ENCODE data around the gene ALG8. TPM values are rescaled to one million over a fixed set of nuclear protein-coding genes. Genes with fewer than 3 reads are reported as not detected.
"Not testable (repeated sequence)": the region's sequence is repeated elsewhere in the genome, so short reads cannot be mapped to it uniquely, and the experiment has no call there.

ALG8 gene
- total RNA-seq, 2 donors from 2014 or later = 17.2 to 25.8 TPM

DNA sequence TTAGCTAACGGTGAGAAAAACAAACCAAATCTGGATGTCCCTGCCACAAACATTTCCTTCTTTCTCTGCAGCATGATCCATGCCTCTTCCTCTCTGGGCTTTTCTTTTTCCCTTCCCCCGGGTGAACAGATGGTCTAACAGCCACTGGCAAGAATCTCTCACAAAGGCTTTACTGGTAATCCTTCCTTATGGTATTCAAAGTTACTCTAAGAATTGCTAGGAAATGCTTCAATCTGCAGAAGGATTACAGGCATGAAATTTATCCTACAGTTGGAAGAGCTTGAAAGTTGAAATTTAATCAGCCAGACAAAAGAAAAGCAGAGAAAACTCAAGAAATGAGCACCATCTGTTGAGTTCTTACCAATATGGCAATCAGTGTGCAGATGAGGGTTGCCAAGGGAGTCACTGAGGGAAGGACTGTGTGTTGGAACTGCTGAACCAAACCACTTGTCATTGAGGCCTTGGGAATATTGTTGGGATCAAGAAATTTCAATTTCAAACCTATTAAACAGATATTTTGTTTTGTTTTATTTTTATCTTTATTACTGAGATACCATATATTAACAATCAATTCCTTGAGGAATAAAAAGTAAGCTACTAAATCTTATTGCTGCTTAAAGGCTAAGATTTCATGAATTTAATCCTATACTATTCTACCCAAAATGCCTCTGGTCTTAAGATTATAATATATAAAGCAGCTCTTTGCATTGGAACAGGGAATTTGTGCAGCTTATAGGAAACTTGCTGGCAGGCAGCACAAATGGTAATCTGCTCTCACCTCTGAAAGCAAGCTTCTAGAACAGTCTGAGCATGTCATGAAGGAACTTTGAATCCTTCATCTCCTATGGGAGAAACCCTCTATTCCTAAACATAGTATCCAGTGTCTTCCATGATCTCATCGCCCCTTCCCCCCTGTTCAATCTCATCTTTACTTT is 30.1 kb downstream of the ALG8 start:
- Mint-ChIP-seq H3K27ac (no peak overlapping the region), H3K4me1 (peaks cover 2% of the 10 kb centered on the region), H3K36me3 (ENCODE audit: low read depth) (peaks cover 2% of the 10 kb centered on the region), H3K4me3 (no peak overlapping the region), H3K27me3 (no peaks in the 10 kb centered on the region)
- no peak for DNase-seq
- no peaks in the 10 kb centered on the region for H3K9me3 ChIP-seq (ENCODE audit: control insufficient read depth, low read length, poor library complexity, severe bottlenecking)
- no peak for ATAC-seq

DNA sequence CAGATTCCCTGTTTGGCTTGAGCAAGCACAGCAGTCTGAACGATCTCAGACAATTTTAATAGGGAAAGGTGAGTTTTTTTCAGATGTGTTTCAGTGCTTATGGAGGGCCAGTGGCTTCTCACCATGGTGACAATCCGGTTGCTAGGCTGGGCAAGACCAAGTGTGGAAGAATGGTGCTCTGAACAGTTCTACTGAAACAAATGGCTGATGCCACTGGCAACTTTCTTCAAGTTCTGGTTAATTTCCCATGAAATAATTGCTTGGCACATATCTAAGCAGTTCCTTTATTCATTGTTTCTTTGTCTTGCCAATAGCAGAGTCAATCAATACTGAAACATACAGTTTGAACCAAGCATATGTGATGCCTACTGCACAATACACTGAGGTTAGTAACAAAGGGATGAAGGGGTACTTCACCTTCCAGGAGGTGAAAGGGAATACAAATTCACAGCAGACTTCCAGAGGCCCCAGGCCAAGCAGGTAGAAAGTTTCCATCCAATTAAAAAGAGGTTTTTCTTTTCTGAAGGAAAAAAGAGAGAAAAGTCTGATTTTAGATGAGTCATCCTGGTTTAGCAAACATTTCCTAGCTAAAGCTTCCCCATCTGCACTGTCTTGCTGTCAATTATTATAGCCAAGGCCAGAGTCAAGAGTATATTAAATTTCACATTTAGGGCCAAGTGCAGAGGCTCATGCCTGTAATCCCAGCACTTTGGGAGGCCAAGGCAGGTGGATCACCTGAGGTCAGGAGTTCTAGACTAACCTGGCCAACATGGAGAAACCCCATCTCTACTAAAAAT is 38.6 kb downstream of the ALG8 start:
- H3K27me3 Mint-ChIP-seq = no peaks in the 10 kb centered on the region
- no peak for DNase-seq
- H3K4me3 Mint-ChIP-seq = no peak overlapping the region
- ATAC-seq = no peak
- H3K36me3 Mint-ChIP-seq (ENCODE audit: low read depth) = peaks cover 12% of the 10 kb centered on the region
- peaks cover 3% of the 10 kb centered on the region for H3K4me1 Mint-ChIP-seq
- no peaks in the 10 kb centered on the region for H3K9me3 ChIP-seq (ENCODE audit: control insufficient read depth, low read length, poor library complexity, severe bottlenecking)
- H3K27ac Mint-ChIP-seq = no peak overlapping the region

GRCh38 chr11:78100261-78100660 is 39.2 kb downstream of the ALG8 start:
- peaks cover 12% of the 10 kb centered on the region for H3K36me3 Mint-ChIP-seq (ENCODE audit: low read depth)
- no peaks in the 10 kb centered on the region for H3K9me3 ChIP-seq (ENCODE audit: control insufficient read depth, low read length, poor library complexity, severe bottlenecking)
- no peak overlapping the region for H3K4me3 Mint-ChIP-seq
- H3K27me3 Mint-ChIP-seq = no peaks in the 10 kb centered on the region
- no peak for DNase-seq
- H3K4me1 Mint-ChIP-seq = peaks cover 3% of the 10 kb centered on the region
- H3K27ac Mint-ChIP-seq = no peak overlapping the region
- ATAC-seq = no peak

DNA sequence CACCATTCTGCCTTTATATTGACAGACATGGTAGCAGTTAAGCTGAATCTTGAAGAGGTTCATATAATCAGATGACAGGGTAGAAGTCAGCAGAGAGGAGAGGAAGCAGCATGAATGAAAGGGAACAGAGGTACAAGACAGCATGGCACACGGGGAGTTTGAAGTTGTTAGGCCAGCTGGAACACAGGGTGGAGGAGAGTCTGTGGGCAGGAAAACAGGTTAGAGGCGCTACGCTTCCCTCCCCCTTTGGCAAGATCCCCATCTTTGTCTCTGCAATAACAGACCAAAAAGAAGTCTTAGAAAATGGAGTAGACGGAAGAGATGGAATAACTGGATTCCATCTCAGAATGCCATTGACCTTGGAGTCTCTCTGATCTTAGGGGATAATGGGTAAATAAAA is 39.8 kb downstream of the ALG8 start:
- H3K9me3 ChIP-seq (ENCODE audit: control insufficient read depth, low read length, poor library complexity, severe bottlenecking) = no peaks in the 10 kb centered on the region
- Mint-ChIP-seq H3K27me3 (no peaks in the 10 kb centered on the region), H3K4me3 (no peak overlapping the region), H3K36me3 (ENCODE audit: low read depth) (peaks cover 12% of the 10 kb centered on the region), H3K27ac (no peak overlapping the region), H3K4me1 (peaks cover 3% of the 10 kb centered on the region)
- DNase-seq (no peak), ATAC-seq (no peak)

- no peak for DNase-seq
- no peaks in the 10 kb centered on the region for H3K9me3 ChIP-seq (ENCODE audit: control insufficient read depth, low read length, poor library complexity, severe bottlenecking)
- H3K27ac Mint-ChIP-seq = no peak overlapping the region
- H3K4me1 Mint-ChIP-seq = peaks cover 6% of the 10 kb centered on the region
- no peak overlapping the region for H3K4me3 Mint-ChIP-seq
- ATAC-seq = no peak
- H3K27me3 Mint-ChIP-seq = no peaks in the 10 kb centered on the region
- peaks cover 10% of the 10 kb centered on the region for H3K36me3 Mint-ChIP-seq (ENCODE audit: low read depth)
These were observed 41.6 kb downstream of the ALG8 start for GRCh38 chr11:78097666-78098385.

DNA sequence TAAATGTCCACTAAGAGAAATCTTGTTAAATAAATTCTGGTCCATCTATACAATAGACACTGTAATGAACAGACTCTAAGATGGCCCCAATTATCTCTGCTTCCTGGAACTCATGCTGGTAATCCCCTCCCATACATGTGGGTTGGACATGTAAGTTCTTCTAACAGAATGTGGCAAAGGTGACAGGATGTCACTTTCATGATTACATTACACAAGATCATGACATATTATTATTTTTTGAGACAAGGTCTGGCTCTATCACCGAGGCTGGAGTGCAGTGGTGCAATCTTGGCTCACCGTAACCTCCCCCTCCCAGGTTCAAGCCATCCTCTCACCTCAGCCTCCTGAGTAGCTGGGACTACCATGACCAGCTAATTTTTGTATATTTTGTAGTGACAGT is 45.2 kb downstream of the ALG8 start:
- ATAC-seq (peak; percentile 60), DNase-seq (no peak)
- no peaks in the 10 kb centered on the region for H3K27me3 Mint-ChIP-seq
- H3K9me3 ChIP-seq (ENCODE audit: control insufficient read depth, low read length, poor library complexity, severe bottlenecking) = no peaks in the 10 kb centered on the region
- peaks cover 3% of the 10 kb centered on the region for H3K4me1 Mint-ChIP-seq
- no peak overlapping the region for H3K27ac Mint-ChIP-seq
- H3K4me3 Mint-ChIP-seq = no peak overlapping the region
- peaks cover 3% of the 10 kb centered on the region for H3K36me3 Mint-ChIP-seq (ENCODE audit: low read depth)

- not testable (repeated sequence) for H3K4me3 Mint-ChIP-seq; ATAC-seq; DNase-seq; H3K27me3 Mint-ChIP-seq; H3K9me3 ChIP-seq (ENCODE audit: control insufficient read depth, low read length, poor library complexity, severe bottlenecking); H3K36me3 Mint-ChIP-seq (ENCODE audit: low read depth); H3K27ac Mint-ChIP-seq; H3K4me1 Mint-ChIP-seq
These were observed 52.8 kb downstream of the ALG8 start for GRCh38 chr11:78086521-78087074.

DNA sequence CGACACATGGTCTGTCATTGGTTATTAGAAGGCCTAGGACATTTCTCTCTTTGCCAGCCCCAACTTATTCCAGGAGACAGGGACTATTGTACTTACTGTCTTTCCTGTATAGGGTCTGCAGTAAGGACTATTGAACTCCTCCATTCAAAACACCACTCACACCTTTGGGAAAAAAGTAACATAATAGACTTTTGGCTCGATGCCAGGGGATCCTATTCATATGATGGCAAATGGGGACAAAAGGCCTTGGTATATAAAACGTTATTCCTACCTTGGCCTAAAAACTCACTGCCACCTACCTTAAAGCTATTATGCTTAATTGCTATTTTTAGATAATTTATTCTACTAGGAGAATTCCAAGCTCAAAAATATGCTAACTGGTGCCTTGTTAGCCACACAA is 53.5 kb downstream of the ALG8 start:
- ATAC-seq (no peak), DNase-seq (no peak)
- Mint-ChIP-seq H3K27ac (no peak overlapping the region), H3K4me3 (no peak overlapping the region), H3K4me1 (peaks cover 9% of the 10 kb centered on the region), H3K27me3 (no peaks in the 10 kb centered on the region), H3K36me3 (ENCODE audit: low read depth) (no peaks in the 10 kb centered on the region)
- no peaks in the 10 kb centered on the region for H3K9me3 ChIP-seq (ENCODE audit: control insufficient read depth, low read length, poor library complexity, severe bottlenecking)

GRCh38 chr11:78084506-78084905 is 54.9 kb downstream of the ALG8 start:
- not testable (repeated sequence) for H3K9me3 ChIP-seq (ENCODE audit: control insufficient read depth, low read length, poor library complexity, severe bottlenecking)

GRCh38 chr11:78083021-78083420 is 56.4 kb downstream of the ALG8 start:
- no peaks in the 10 kb centered on the region for H3K36me3 Mint-ChIP-seq (ENCODE audit: low read depth)
- DNase-seq (no peak), ATAC-seq (no peak)
- H3K27ac Mint-ChIP-seq = no peak overlapping the region
- H3K4me1 Mint-ChIP-seq = peaks cover 21% of the 10 kb centered on the region
- no peaks in the 10 kb centered on the region for H3K9me3 ChIP-seq (ENCODE audit: control insufficient read depth, low read length, poor library complexity, severe bottlenecking)
- H3K4me3 Mint-ChIP-seq = no peak overlapping the region
- no peaks in the 10 kb centered on the region for H3K27me3 Mint-ChIP-seq

More at GRCh38 chr11:78084506-78084905, 54.9 kb downstream of the ALG8 start:
- not testable (repeated sequence) for ATAC-seq; DNase-seq; H3K27me3 Mint-ChIP-seq; H3K36me3 Mint-ChIP-seq (ENCODE audit: low read depth); H3K27ac Mint-ChIP-seq; H3K4me3 Mint-ChIP-seq
- peaks cover 12% of the 10 kb centered on the region for H3K4me1 Mint-ChIP-seq

- no peak overlapping the region for H3K27ac Mint-ChIP-seq
- no peak for ATAC-seq
- no peak for DNase-seq
- no peaks in the 10 kb centered on the region for H3K9me3 ChIP-seq (ENCODE audit: control insufficient read depth, low read length, poor library complexity, severe bottlenecking)
- H3K4me3 Mint-ChIP-seq = peak overlapping the region; percentile 2
- peaks cover 25% of the 10 kb centered on the region for H3K4me1 Mint-ChIP-seq
- H3K36me3 Mint-ChIP-seq (ENCODE audit: low read depth) = no peaks in the 10 kb centered on the region
- no peaks in the 10 kb centered on the region for H3K27me3 Mint-ChIP-seq
These were observed 57.3 kb downstream of the ALG8 start for GRCh38 chr11:78082146-78082545.

- ATAC-seq (no peak), DNase-seq (no peak)
- H3K9me3 ChIP-seq (ENCODE audit: control insufficient read depth, low read length, poor library complexity, severe bottlenecking) = no peaks in the 10 kb centered on the region
- H3K4me1 Mint-ChIP-seq = peaks cover 29% of the 10 kb centered on the region
- peaks cover 2% of the 10 kb centered on the region for H3K36me3 Mint-ChIP-seq (ENCODE audit: low read depth)
- no peak overlapping the region for H3K27ac Mint-ChIP-seq
- H3K4me3 Mint-ChIP-seq = peak overlapping the region; percentile 2
- no peaks in the 10 kb centered on the region for H3K27me3 Mint-ChIP-seq
These were observed 57.8 kb downstream of the ALG8 start for GRCh38 chr11:78081583-78081982.
